ENCODE data around the gene ANKRD40CL.

GRCh38 chr17:50778988-50779387 is 11.7 kb upstream of the ANKRD40CL start:
- TF ChIP-seq EZH2 (IDR thresholded peaks at IDR 0.05; ENCODE audit: insufficient read depth, poor library complexity, severe bottlenecking) = no peak
- TF ChIP-seq EZH2phosphoT487 (IDR thresholded peaks at IDR 0.05; ENCODE audit: insufficient read depth, low read depth) = no peak
